Endodermal cell (in vitro differentiated cells): ENCODE data around the gene ZNF837. TPM values are rescaled to one million over a fixed set of nuclear protein-coding genes. Genes with fewer than 3 reads are reported as not detected.

ENCODE experiments used
- DNase-seq: peaks from one replicate; pipeline ENCODE4 v3.0.0-alpha.2; 2017
- H3K27ac ChIP-seq: 2 replicates; pipeline ENCODE4 v1.5.1; 2013; ENCODE audit warnings: mild to moderate bottlenecking, low read depth, low read length, moderate library complexity
- H3K27me3 ChIP-seq: 2 replicates; pipeline ENCODE4 v1.6.1; 2013; ENCODE audit warnings: mild to moderate bottlenecking, low read length, moderate library complexity; ENCODE audit not compliant: insufficient read depth, control insufficient read depth, poor library complexity, severe bottlenecking
- H3K36me3 ChIP-seq: 2 replicates; pipeline ENCODE4 v1.7.0; 2013; ENCODE audit warnings: mild to moderate bottlenecking, low read length, moderate library complexity; ENCODE audit not compliant: control insufficient read depth, insufficient read depth
- H3K4me1 ChIP-seq: one replicate; pipeline ENCODE4 v1.7.0; 2013; ENCODE audit warnings: low read length; ENCODE audit not compliant: control insufficient read depth, insufficient read depth
- H3K4me3 ChIP-seq: 2 replicates; pipeline ENCODE4 v1.5.1; 2013; ENCODE audit warnings: mild to moderate bottlenecking, low read length, moderate library complexity
- H3K9ac ChIP-seq: 2 replicates; pipeline ENCODE4 v1.6.1; 2013; ENCODE audit warnings: mild to moderate bottlenecking, low read length, moderate library complexity; ENCODE audit not compliant: poor library complexity, severe bottlenecking; ENCODE audit errors: extremely low read depth
- H3K9me3 ChIP-seq: 2 replicates; pipeline ENCODE4 v1.6.1; 2013; ENCODE audit warnings: mild to moderate bottlenecking, low read length, moderate library complexity; ENCODE audit not compliant: control insufficient read depth
- H3K27ac Mint-ChIP-seq: 2 replicates; pipeline ENCODE4 v1.8.0; 2020; ENCODE audit warnings: mixed read lengths
- H3K27me3 Mint-ChIP-seq: 2 replicates; pipeline ENCODE4 v1.8.0; 2021; ENCODE audit warnings: mild to moderate bottlenecking, mixed read lengths; ENCODE audit not compliant: insufficient read depth
- H3K36me3 Mint-ChIP-seq: 2 replicates; pipeline ENCODE4 v1.8.0; 2020; ENCODE audit warnings: low read depth, mixed read lengths
- H3K4me1 Mint-ChIP-seq: 2 replicates; pipeline ENCODE4 v1.8.0; 2020; ENCODE audit warnings: mixed read lengths
- H3K4me3 Mint-ChIP-seq: 2 replicates; pipeline ENCODE4 v1.8.0; 2020; ENCODE audit warnings: mild to moderate bottlenecking, moderate library complexity, mixed read lengths
- H3K9me3 Mint-ChIP-seq: 2 replicates; pipeline ENCODE4 v1.8.0; 2020; ENCODE audit warnings: mild to moderate bottlenecking, mixed read lengths
- CTCF ChIP-seq: fragments of 200-600 bp; sonication (generic); conservative IDR thresholded peaks from 2 replicates; pipeline ENCODE4 v1.5.0; 2021; ENCODE audit warnings: antibody characterized with exemption, mild to moderate bottlenecking
- WGBS, 2 experiments: methylation state at CpG; one replicate each; pipeline versions ENCODE4 v1.1.5 to v1.1.7; 2013; ENCODE audit warnings: missing lambda C conversion rate in 2 of 2, mixed read lengths in 1 of 2; ENCODE audit not compliant: insufficient coverage in 1 of 2, insufficient read length in 1 of 2; 5-methylcytosine and 5-hydroxymethylcytosine counted together
- total RNA-seq, 2 donors: library from RNA; stranded (reverse); fragmentation: NEBNext Ultra II Directional in 1 of 2; extraction: Animal tissue kit (Norgen Biotek cat#: 25700) in 1 of 2; gene quantifications; 2 replicates in 1 of 2; 3 replicates in 1 of 2; pipeline ENCODE4 v1.2.1, GENCODE V29; 2021

The ZNF837 gene
- total RNA-seq, 2 donors from 2014 or later = 3.1 to 3.8 TPM

- H3K9me3 Mint-ChIP-seq = no peaks in the 10 kb centered on the region
- no peak for TF ChIP-seq CTCF
- Histone ChIP-seq H3K9ac (no peak overlapping the region), H3K4me1 (no peaks in the 10 kb centered on the region), H3K9me3 (no peaks in the 10 kb centered on the region), H3K27me3 (no peaks in the 10 kb centered on the region), H3K4me3 (no peak overlapping the region), H3K27ac (no peak overlapping the region), H3K36me3 (no peaks in the 10 kb centered on the region)
- WGBS, 2 experiments = 93 to 97% methylated on average over 31 to 32 of the region's 32 CpGs
- peaks cover 7% of the 10 kb centered on the region for H3K36me3 Mint-ChIP-seq
- peaks cover 2% of the 10 kb centered on the region for H3K27me3 Mint-ChIP-seq
- DNase-seq = no peak
- H3K4me1 Mint-ChIP-seq = no peaks in the 10 kb centered on the region
- H3K4me3 Mint-ChIP-seq = no peak overlapping the region
- no peak overlapping the region for H3K27ac Mint-ChIP-seq
Measured at GRCh38 chr19:58366585-58367430, 14.0 kb downstream of the ZNF837 start.

GRCh38 chr19:58364146-58364545 lies 16.7 kb downstream of the ZNF837 start:
- Histone ChIP-seq H3K9me3 (no peaks in the 10 kb centered on the region), H3K4me3 (no peak overlapping the region), H3K27me3 (no peaks in the 10 kb centered on the region), H3K4me1 (no peaks in the 10 kb centered on the region), H3K36me3 (no peaks in the 10 kb centered on the region), H3K27ac (no peak overlapping the region), H3K9ac (no peak overlapping the region)
- peaks cover 2% of the 10 kb centered on the region for H3K27me3 Mint-ChIP-seq
- H3K36me3 Mint-ChIP-seq = peaks cover 3% of the 10 kb centered on the region
- H3K4me3 Mint-ChIP-seq = no peak overlapping the region
- no peaks in the 10 kb centered on the region for H3K9me3 Mint-ChIP-seq
- no peaks in the 10 kb centered on the region for H3K4me1 Mint-ChIP-seq
- no peak for TF ChIP-seq CTCF
- no peak for DNase-seq
- H3K27ac Mint-ChIP-seq = no peak overlapping the region
- WGBS, 2 experiments = 92 to 93% methylated on average over 5 of the region's 5 CpGs

- H3K36me3 Mint-ChIP-seq = peaks cover 3% of the 10 kb centered on the region
Measured at GRCh38 chr19:58362272-58362994, 18.4 kb downstream of the ZNF837 start, which contains the start of gene ZNF497. Gene ZNF497 (minus strand): TSS chr19:58362751. CDS start chr19:58357635, 5,116 bp downstream.

More at GRCh38 chr19:58362272-58362994, 18.4 kb downstream of the ZNF837 start, which contains the start of gene ZNF497:
- peak within 1 kb of the TSS; percentile 99 for H3K27ac Mint-ChIP-seq
- Histone ChIP-seq H3K27ac (peak within 1 kb of the TSS; percentile 92), H3K9me3 (no peaks in the 10 kb centered on the region), H3K4me1 (no peaks in the 10 kb centered on the region), H3K9ac (peak within 1 kb of the TSS; percentile 89), H3K4me3 (peak within 1 kb of the TSS; percentile 91), H3K27me3 (no peaks in the 10 kb centered on the region), H3K36me3 (no peaks in the 10 kb centered on the region)
- no peaks in the 10 kb centered on the region for H3K4me1 Mint-ChIP-seq
- peak; percentile 35 for TF ChIP-seq CTCF
- H3K27me3 Mint-ChIP-seq = peaks cover 2% of the 10 kb centered on the region
- 0% methylated on average over 31 to 74 of the region's 74 CpGs for WGBS, 2 experiments
- peak; percentile 99 for DNase-seq
- H3K9me3 Mint-ChIP-seq = no peaks in the 10 kb centered on the region
- H3K4me3 Mint-ChIP-seq = peak within 1 kb of the TSS; percentile 94
